Regular cardiac myocyte (primary cell): ENCODE measurements around the gene PAM16. TPM values are rescaled to one million over a fixed set of nuclear protein-coding genes. Genes with fewer than 3 reads are reported as not detected.

ENCODE experiments used
- total RNA-seq: library from RNA; depleted of rRNA; stranded (reverse); fragments of >200 nt; gene quantifications from 2 replicates; pipeline ENCODE4 v1.2.3, GENCODE V29; 2014

Gene PAM16
- total RNA-seq, result 24.0 and 36.4 TPM in 2 replicates

DNA sequence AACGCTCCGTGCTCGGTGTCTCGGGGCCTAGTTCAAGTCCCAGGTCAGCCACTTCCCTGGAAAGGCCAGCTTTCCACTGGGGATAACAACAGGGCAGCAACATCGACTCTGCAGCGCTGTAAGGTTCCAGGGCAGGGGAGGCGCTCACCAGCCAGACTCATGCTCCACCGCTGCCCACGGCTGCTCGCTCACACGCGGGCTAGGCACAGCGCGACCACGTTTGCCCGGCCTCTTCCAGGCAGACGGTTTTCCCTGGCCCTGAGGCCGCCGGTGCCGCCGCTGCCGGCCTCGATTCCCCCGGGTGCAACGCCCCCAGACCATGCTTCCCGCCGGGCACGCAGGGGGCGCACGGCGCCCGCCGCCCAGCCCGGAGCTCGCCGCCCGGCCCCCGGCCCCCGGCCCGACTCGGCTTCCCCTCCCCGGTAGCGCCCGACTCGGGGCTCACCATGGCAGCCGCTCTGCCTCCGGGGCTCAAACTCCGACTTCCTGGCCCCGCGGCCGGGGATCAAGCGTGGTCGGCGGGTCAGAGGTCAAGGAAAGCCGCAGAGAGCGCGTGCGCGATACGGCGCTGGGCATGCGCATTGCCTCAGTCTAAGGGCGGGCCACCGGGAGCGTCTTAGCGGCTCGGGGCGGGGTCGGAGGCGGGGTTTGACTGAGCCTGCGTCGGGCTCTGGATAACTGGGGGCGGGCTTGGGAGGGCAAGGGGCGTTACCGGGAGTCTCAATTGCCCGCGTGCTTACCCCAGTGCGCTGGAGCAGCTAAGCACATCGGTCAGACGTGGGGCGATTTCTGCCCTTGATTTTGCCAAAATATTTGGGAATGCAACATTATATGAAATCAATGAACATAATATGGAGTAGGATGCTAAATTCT is at the start of gene PAM16:
TSS of gene PAM16 (minus strand) at position 535 of the 873 bp plus-strand sequence. CDS start at position 448, 87 bp downstream.

DNA sequence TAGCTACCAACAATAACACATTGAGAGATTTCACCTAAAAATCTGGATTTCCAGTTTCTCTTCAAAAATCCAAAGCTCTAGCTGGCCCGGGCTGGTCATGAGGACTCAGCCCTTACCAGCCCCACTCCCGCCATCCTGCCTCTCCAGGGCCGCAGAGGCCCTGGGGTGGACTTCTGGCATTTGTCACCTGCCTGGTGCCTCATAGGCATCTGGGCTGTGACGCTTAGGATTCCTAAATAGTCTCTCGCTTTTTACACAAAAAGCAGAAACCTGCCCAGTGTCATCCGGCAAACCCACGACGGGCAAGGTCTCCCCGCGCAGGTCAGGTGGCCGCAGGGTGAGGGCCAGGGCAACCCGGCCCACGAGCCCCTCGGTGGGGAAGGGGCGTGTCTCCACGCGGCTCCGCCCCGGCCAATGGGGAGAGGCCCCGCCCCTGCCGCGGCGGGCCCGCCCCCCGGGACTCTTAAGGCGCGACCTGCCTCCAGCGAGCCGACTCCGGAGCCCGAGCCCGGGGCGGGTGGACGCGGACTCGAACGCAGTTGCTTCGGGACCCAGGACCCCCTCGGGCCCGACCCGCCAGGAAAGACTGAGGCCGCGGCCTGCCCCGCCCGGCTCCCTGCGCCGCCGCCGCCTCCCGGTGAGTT is 20.4 kb upstream of the PAM16 start, which contains the start of gene VASN:
TSS of gene VASN (plus strand) at position 492 of the 644 bp plus-strand sequence. CDS start 9,030 bp downstream, outside the sequence.

DNA sequence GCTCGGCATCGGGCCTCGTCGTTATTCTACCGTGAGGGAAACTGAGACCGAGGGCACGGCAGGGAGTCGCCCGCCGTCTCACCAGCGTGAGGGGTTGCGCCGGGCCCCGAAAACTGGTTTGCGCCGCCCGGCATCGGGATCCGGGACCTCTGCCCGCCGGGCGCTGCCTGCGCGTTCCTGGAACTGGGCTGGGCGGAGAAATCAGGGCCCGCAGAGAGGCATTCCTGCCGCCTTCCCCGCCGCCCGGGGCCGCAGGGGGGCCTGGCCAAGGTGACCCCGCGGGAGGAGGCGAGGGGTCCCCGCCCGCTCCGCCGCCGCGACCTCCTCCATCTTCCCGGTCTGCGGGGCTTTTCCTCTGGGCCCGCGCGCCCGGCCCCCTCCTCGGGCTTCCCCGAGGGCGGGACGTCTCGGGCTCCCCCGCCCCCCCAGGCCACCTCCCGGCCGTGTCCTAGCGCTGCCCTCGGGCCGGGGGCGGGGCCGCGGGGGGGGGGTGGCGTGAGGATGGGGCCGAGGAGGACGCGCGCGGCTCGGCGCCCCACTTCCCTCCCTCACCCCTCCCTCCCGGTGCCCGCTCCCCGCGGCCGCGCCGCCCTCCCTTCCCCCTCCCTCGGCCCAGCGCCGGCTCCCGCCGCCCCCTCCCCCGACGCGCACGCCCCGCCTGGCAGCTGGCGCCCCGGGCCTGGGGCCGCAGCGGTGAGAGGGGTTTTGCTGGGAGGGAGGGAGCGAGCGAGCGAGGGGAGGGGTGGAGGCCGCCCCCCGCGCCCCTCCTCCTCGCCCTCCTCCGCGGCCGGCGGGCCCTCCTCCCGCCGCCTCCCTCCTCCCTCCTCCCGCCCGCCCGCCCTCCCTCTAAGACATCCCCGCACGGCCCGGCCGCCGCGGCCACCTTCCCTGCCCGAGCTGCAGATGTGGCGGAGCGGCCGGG is 35.7 kb downstream of the PAM16 start, which contains the start of gene GLIS2:
TSS of gene GLIS2 (plus strand) at position 882 of the 922 bp plus-strand sequence. CDS start 16,214 bp downstream, outside the sequence.

Other genes starting within 250 kb of the PAM16 start
- gene ADCY9, start 234.9 kb downstream of the PAM16 start, total RNA-seq, result 17.8 and 18.6 TPM in 2 replicates
- 0.38 and 0.56 TPM in 2 replicates for gene SRL, start 109.2 kb downstream of the PAM16 start, total RNA-seq
- gene TFAP4, start 78.3 kb downstream of the PAM16 start, total RNA-seq, result 3.7 and 8.6 TPM in 2 replicates
- gene GLIS2, start 35.3 kb downstream of the PAM16 start, total RNA-seq, result 1.7 and 3.9 TPM in 2 replicates
- gene VASN, start 20.5 kb upstream of the PAM16 start, total RNA-seq, result 74.2 and 77.5 TPM in 2 replicates
- 7.9 and 12.7 TPM in 2 replicates for gene CORO7, start 65.3 kb upstream of the PAM16 start, total RNA-seq
- gene DNAJA3, start 74.5 kb upstream of the PAM16 start, total RNA-seq, result 43.4 and 78.6 TPM in 2 replicates
- 74.1 and 76.7 TPM in 2 replicates for gene NMRAL1, start 123.3 kb upstream of the PAM16 start, total RNA-seq
- gene HMOX2, start 125.1 kb upstream of the PAM16 start, total RNA-seq, result 37.8 and 87.6 TPM in 2 replicates
- 8.6 and 9.0 TPM in 2 replicates for gene CDIP1, start 187.5 kb upstream of the PAM16 start, total RNA-seq
- gene C16orf96, start 205.0 kb upstream of the PAM16 start, total RNA-seq, result under 0.01 TPM in 2 replicates